Mammary epithelial cell (primary cell): ENCODE results near the gene SPIRE1.

Source experiments
- CTCF ChIP-seq, 2 donors: IDR thresholded peaks in 1 of 2; conservative IDR thresholded peaks in 1 of 2; 2 replicates each; pipeline ENCODE4 v1.5.1; 2011 to 2012; ENCODE audit warnings: inconsistent platforms in 2 of 2, low read length in 2 of 2, mild to moderate bottlenecking in 2 of 2, control low read depth in 1 of 2, low read depth in 1 of 2; ENCODE audit not compliant: insufficient read depth in 1 of 2; ENCODE audit errors: extremely low read depth in 1 of 2
- EZH2 ChIP-seq: IDR thresholded peaks from 2 replicates; pipeline ENCODE4 v1.6.1; 2012; ENCODE audit warnings: low read length, inconsistent platforms, borderline replicate concordance

- no peak for TF ChIP-seq CTCF (conservative IDR thresholded peaks at IDR 0.05 in 1 of 2, IDR thresholded peaks at IDR 0.05 in 1 of 2; ENCODE audit: extremely low read depth in 1 of 2, insufficient read depth in 1 of 2, low read depth in 1 of 2, low read length in 2 of 2)
- no peak for TF ChIP-seq EZH2
Measured at GRCh38 chr18:12431561-12431960, 226.3 kb downstream of the SPIRE1 start.
